Measurements from ENCODE around the gene PHF19. TPM values are rescaled to one million over a fixed set of nuclear protein-coding genes. Genes with fewer than 3 reads are reported as not detected.

PHF19 gene
- total RNA-seq, 6 experiments from 2014 or later, result 49.1 to 83.4 (median 75.7) TPM

DNA sequence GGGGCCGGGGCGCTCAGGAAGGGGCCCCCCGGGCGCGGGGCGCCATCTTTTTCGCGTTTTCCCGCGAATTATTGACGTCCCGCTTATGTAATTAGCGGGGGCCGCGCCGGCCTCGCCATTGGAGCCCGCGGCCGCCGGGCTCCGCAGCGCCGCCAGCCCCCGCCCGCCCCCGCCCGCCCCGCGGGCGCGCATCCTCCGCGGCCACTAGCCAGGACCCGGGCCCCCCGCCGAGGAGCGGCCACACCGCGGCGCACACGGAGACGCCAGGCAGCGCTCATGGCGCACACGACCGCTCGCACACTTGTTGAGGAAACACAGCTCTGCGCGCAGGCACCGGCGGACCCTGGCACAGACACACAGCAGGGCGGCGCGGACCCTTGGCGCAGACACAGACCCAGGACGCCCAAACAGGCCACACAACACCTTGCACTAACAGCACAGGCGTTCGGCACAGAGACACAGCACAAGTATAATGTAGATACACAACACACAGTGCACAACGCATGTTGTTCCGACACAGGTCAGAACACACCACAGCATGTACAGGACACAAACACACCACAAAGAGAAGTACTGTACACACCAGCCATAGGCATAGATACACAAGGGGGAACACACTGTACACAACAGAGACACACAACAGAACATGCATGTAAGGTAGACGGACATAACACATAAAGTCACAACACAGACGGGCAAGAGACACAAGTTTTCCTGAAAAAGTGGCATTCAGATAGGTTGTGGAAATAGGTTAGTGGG is 467 bp upstream of the PHF19 start:
- no peaks in the 10 kb centered on the region for H3K9me3 Mint-ChIP-seq
- H3K4me3 Mint-ChIP-seq, result peak overlapping the region; percentile 86
- TF ChIP-seq, protein P1, sequence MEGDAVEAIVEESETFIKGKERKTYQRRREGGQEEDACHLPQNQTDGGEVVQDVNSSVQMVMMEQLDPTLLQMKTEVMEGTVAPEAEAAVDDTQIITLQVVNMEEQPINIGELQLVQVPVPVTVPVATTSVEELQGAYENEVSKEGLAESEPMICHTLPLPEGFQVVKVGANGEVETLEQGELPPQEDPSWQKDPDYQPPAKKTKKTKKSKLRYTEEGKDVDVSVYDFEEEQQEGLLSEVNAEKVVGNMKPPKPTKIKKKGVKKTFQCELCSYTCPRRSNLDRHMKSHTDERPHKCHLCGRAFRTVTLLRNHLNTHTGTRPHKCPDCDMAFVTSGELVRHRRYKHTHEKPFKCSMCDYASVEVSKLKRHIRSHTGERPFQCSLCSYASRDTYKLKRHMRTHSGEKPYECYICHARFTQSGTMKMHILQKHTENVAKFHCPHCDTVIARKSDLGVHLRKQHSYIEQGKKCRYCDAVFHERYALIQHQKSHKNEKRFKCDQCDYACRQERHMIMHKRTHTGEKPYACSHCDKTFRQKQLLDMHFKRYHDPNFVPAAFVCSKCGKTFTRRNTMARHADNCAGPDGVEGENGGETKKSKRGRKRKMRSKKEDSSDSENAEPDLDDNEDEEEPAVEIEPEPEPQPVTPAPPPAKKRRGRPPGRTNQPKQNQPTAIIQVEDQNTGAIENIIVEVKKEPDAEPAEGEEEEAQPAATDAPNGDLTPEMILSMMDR (IDR thresholded peaks at IDR 0.05), result no peak
- H3K36me3 Mint-ChIP-seq (ENCODE audit: low read depth), result peaks cover 19% of the 10 kb centered on the region
- H3K27me3 Mint-ChIP-seq (ENCODE audit: insufficient read depth), result peaks cover 6% of the 10 kb centered on the region
- H3K27ac Mint-ChIP-seq, result peak overlapping the region; percentile 84
- peaks cover 41% of the 10 kb centered on the region for H3K4me1 Mint-ChIP-seq (ENCODE audit: low read depth)
- DNase-seq, result peak; percentile 15

- Mint-ChIP-seq H3K27me3 (ENCODE audit: insufficient read depth) (peaks cover 4% of the 10 kb centered on the region), H3K4me3 (peak overlapping the region; percentile 87), H3K27ac (peak overlapping the region; percentile 92), H3K9me3 (no peaks in the 10 kb centered on the region), H3K36me3 (ENCODE audit: low read depth) (peaks cover 27% of the 10 kb centered on the region), H3K4me1 (ENCODE audit: low read depth) (peaks cover 41% of the 10 kb centered on the region)
- peak; percentile 86 for DNase-seq
- TF ChIP-seq, protein P1 (IDR thresholded peaks at IDR 0.05), result peak; percentile 49
Observed at GRCh38 chr9:120875954-120876841, 790 bp downstream of the PHF19 start.

DNA sequence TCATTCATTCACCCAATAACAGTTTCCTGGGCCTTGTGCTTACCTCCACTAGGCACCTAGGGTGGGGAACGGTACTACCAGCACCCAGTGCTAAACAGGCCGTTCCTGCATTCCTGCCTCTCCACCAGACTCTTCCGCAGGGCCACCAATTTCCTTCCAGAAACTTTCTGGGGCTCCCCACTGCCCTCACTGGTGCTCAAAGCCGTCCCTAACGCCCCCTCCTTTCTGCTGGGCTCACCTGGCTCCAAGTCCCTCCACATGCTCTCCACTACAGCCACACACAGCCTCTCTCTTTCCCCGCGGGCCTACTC is 1.4 kb downstream of the PHF19 start:
- peaks cover 4% of the 10 kb centered on the region for H3K27me3 Mint-ChIP-seq (ENCODE audit: insufficient read depth)
- peak overlapping the region; percentile 87 for H3K4me3 Mint-ChIP-seq
- TF ChIP-seq, protein P1 (IDR thresholded peaks at IDR 0.05), result no peak; the same call in 1 of the 2 replicates
- peak overlapping the region; percentile 92 for H3K27ac Mint-ChIP-seq
- peaks cover 41% of the 10 kb centered on the region for H3K4me1 Mint-ChIP-seq (ENCODE audit: low read depth)
- no peaks in the 10 kb centered on the region for H3K9me3 Mint-ChIP-seq
- H3K36me3 Mint-ChIP-seq (ENCODE audit: low read depth), result peaks cover 31% of the 10 kb centered on the region
- no peak for DNase-seq

- Mint-ChIP-seq H3K27ac (peak overlapping the region; percentile 92), H3K4me1 (ENCODE audit: low read depth) (peaks cover 41% of the 10 kb centered on the region), H3K4me3 (peak overlapping the region; percentile 87), H3K36me3 (ENCODE audit: low read depth) (peaks cover 31% of the 10 kb centered on the region), H3K27me3 (ENCODE audit: insufficient read depth) (peaks cover 3% of the 10 kb centered on the region), H3K9me3 (no peaks in the 10 kb centered on the region)
- TF ChIP-seq, protein P1 (IDR thresholded peaks at IDR 0.05), result no peak
- no peak for DNase-seq
Observed at GRCh38 chr9:120875195-120875565, 1.8 kb downstream of the PHF19 start.

DNA sequence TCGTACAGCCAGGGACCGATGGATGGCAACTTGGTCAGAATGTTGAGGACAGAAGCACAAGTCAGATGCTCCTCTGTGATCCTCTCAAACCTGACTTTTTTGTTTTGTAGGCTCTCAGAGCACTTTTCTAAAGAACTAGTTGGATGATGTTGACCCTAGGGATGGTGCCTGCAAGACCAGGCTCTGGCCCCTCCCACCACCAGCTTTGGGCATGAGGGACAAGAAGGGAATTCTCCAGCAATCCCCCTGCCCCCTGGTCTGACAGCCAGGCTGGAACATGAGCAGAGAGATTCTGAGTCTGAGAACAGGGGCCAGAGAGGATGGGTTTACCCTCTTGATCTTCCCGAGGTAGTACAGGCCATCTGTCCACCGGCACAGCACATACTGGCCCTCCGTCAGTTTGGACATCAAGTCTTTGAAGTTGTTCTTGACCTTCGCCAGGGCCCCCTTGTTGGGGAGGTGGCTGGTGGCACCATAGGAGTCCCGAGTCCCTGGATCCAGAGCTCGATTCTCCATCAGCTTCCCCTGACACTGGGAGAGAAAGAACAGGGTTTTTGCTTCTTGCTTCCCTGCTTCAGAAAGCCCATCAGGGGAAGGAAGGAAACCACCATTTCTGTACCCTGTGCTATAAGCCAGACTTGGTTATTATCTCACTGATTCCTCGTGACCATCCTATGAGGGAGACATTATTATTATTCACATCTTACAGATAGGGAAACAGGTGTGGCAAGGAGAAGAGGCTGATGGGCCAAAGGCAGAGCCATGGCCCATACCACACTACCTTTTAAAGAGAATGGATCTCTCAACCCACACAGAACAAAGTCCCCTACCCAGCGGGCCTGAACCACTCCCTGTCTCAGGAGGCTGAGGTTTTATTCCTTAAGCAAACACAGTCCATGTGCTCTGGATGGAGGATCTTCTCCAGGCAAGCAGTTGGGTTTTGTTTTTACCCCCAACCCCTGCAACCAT is 2.5 kb downstream of the PHF19 start:
- Mint-ChIP-seq H3K36me3 (ENCODE audit: low read depth) (peaks cover 31% of the 10 kb centered on the region), H3K4me3 (peak overlapping the region; percentile 87; the same call in 1 of the 2 replicates), H3K27me3 (ENCODE audit: insufficient read depth) (peaks cover 3% of the 10 kb centered on the region), H3K4me1 (ENCODE audit: low read depth) (peaks cover 44% of the 10 kb centered on the region), H3K27ac (peak overlapping the region; percentile 92; the same call in 1 of the 2 replicates), H3K9me3 (no peaks in the 10 kb centered on the region)
- no peak for DNase-seq
- TF ChIP-seq, protein P1 (IDR thresholded peaks at IDR 0.05), result no peak
